Neural progenitor cell (in vitro differentiated cells): ENCODE results near the gene PRKCD.

Experiments
- CTCF ChIP-seq: fragments of 200-600 bp; sonication (generic); IDR thresholded peaks from 2 replicates; pipeline ENCODE4 v1.5.1; 2017; ENCODE audit warnings: antibody characterized with exemption, mild to moderate bottlenecking
- EZH2phosphoT487 ChIP-seq: fragments of 200-600 bp; sonication (generic); IDR thresholded peaks from 2 replicates; pipeline ENCODE4 v1.6.1; 2017; ENCODE audit warnings: antibody characterized with exemption

GRCh38 chr3:53224536-53224935 lies 63.5 kb downstream of the PRKCD start:
- TF ChIP-seq CTCF (no peak), EZH2phosphoT487 (no peak)
